HepG2 (cell line): ENCODE results near the gene MACROD2. TPM values are rescaled to one million over a fixed set of nuclear protein-coding genes. Genes with fewer than 3 reads are reported as not detected.

Experiments
- ATAC-seq: fragments of 200-7000 bp; cut with Tn5 transposase; 3 replicates; pipeline ENCODE4 v1.9.1; 2020; ENCODE audit warnings: mild to moderate bottlenecking, moderate library complexity
- BruUV-seq: library from RNA; stranded (reverse); fragments of 400-500 nt; replicated peaks from 2 replicates; lab custom pipeline; 2021; lab: Mats Ljungman, UMichigan
- CTCF ChIA-PET: fragments of 300-600 bp; formaldehyde crosslinking; extraction: SDS; loops from one replicate; lab custom pipeline; 2021; ENCODE audit warnings: low total read pairs, inconsistent platforms, low intra/inter-chr PET ratio; lab: Yijun Ruan, JAX
- POLR2A ChIA-PET: fragments of 350-600 bp; sonication (Branson Sonifier 250); formaldehyde crosslinking; loops from one replicate; lab custom pipeline; 2020; ENCODE audit warnings: antibody characterized with exemption, inconsistent platforms; lab: Yijun Ruan, JAX
- DNase-seq: peaks from one replicate; pipeline ENCODE4 v3.0.0-alpha.2; 2015; ENCODE audit warnings: low spot score
- FAIRE-seq: peaks from 3 replicates; lab custom pipeline; 2011; peaks lifted over from hg19 to GRCh38; lab: Jason Lieb, UNC
- H2AFZ ChIP-seq: one replicate; pipeline ENCODE4 v1.6.1; 2011; ENCODE audit warnings: low read length, inconsistent platforms
- H3K27ac ChIP-seq: fragments of 300-600 bp; 3 replicates; pipeline ENCODE4 v1.8.0; 2011; ENCODE audit warnings: mixed run types, mild to moderate bottlenecking, mixed read lengths, low read length, inconsistent platforms; ENCODE audit not compliant: insufficient read depth; ENCODE audit errors: extremely low read length
- H3K27me3 ChIP-seq, 2 experiments: fragments of 200-600 bp in 1 of 2; 2 replicates in 1 of 2; 3 replicates in 1 of 2; pipeline versions ENCODE4 v1.6.0 to v1.8.0; 2011; ENCODE audit warnings: low read length in 2 of 2, mild to moderate bottlenecking in 2 of 2, moderate library complexity in 2 of 2, inconsistent platforms in 1 of 2; ENCODE audit not compliant: insufficient read depth in 2 of 2, control insufficient read depth in 1 of 2
- H3K36me3 ChIP-seq, 2 experiments: fragments of 200-600 bp in 1 of 2; replicated peaks in 1 of 2; 2 replicates in 1 of 2; 3 replicates in 1 of 2; pipeline versions ENCODE4 v1.5.1 to v1.8.0; 2011; ENCODE audit warnings: low read length in 2 of 2, inconsistent platforms in 1 of 2; ENCODE audit not compliant: insufficient read depth in 2 of 2, control insufficient read depth in 1 of 2
- H3K4me1 ChIP-seq: 2 replicates; pipeline ENCODE4 v1.5.1; 2012; ENCODE audit warnings: low read length, inconsistent platforms; ENCODE audit not compliant: insufficient read depth
- H3K4me2 ChIP-seq: 2 replicates; pipeline ENCODE4 v1.6.0; 2011; ENCODE audit warnings: low read depth, low read length, inconsistent platforms
- H3K4me3 ChIP-seq, 3 experiments: fragments of 200-600 bp in 1 of 3; sonication (generic), shearing (Covaris generic) in 1 of 3; replicated peaks in 1 of 3; 2 replicates each; pipeline ENCODE4 v1.5.1; 2011 to 2016; ENCODE audit warnings: low read length in 3 of 3, inconsistent platforms in 2 of 3, low read depth in 2 of 3, mild to moderate bottlenecking in 2 of 3, control low read depth in 1 of 3, mixed read lengths in 1 of 3; ENCODE audit not compliant: insufficient read depth in 1 of 3
- H3K79me2 ChIP-seq: one replicate; pipeline ENCODE4 v1.6.1; 2011; ENCODE audit warnings: low read length, inconsistent platforms; ENCODE audit not compliant: insufficient read depth
- H3K9ac ChIP-seq: 2 replicates; pipeline ENCODE4 v1.6.0; 2011; ENCODE audit warnings: mild to moderate bottlenecking, low read depth, low read length, inconsistent platforms; ENCODE audit not compliant: insufficient read depth
- H3K9me3 ChIP-seq: 2 replicates; pipeline ENCODE4 v1.5.1; 2012; ENCODE audit warnings: mild to moderate bottlenecking, low read length
- H4K20me1 ChIP-seq: 2 replicates; pipeline ENCODE4 v1.6.0; 2011; ENCODE audit warnings: inconsistent platforms, mild to moderate bottlenecking, low read length, moderate library complexity; ENCODE audit not compliant: insufficient read depth
- CBX1 ChIP-seq: IDR thresholded peaks from one replicate; pipeline ENCODE4 v1.6.1; 2016; ENCODE audit warnings: antibody characterized with exemption, low read depth
- CREBL2 ChIP-seq: sonication (generic); formaldehyde crosslinking; IDR thresholded peaks from 2 replicates; pipeline ENCODE4 v1.8.1; 2023; ENCODE audit warnings: missing genetic modification reagents, mild to moderate bottlenecking, borderline replicate concordance
- FOXM1 ChIP-seq: sonication (generic); formaldehyde crosslinking; IDR thresholded peaks from 2 replicates; pipeline ENCODE4 v1.5.0; 2020; ENCODE audit warnings: missing genetic modification reagents
- FOXO1 ChIP-seq: sonication (generic); formaldehyde crosslinking; IDR thresholded peaks from 2 replicates; pipeline ENCODE4 v1.4.0; 2020; ENCODE audit warnings: missing genetic modification reagents
- KLF13 ChIP-seq: sonication (generic); formaldehyde crosslinking; IDR thresholded peaks from 2 replicates; pipeline ENCODE4 v1.4.0; 2020; ENCODE audit warnings: mild to moderate bottlenecking, missing genetic modification reagents
- MAF1 ChIP-seq: sonication (generic); formaldehyde crosslinking; IDR thresholded peaks from 2 replicates; pipeline ENCODE4 v1.5.0; 2020; ENCODE audit warnings: missing genetic modification reagents, borderline replicate concordance
- MEIS2 ChIP-seq: sonication (generic); formaldehyde crosslinking; IDR thresholded peaks from 2 replicates; pipeline ENCODE4 v1.9.0; 2021; ENCODE audit warnings: mild to moderate bottlenecking, missing genetic modification reagents
- RFXAP ChIP-seq: sonication (generic); formaldehyde crosslinking; IDR thresholded peaks from 2 replicates; pipeline ENCODE4 v1.4.0; 2020; ENCODE audit warnings: missing genetic modification reagents, borderline replicate concordance
- TCF12 ChIP-seq, 2 experiments: fragments of 450-650 bp in 1 of 2; sonication (generic) in 1 of 2; formaldehyde crosslinking in 1 of 2; IDR thresholded peaks; 2 replicates each; pipeline versions ENCODE4 v1.6.1 to v1.8.0; 2017 to 2022; ENCODE audit warnings: antibody characterized with exemption in 1 of 2, mild to moderate bottlenecking in 1 of 2, missing genetic modification reagents in 1 of 2, moderate library complexity in 1 of 2
- TEAD3 ChIP-seq: optimal IDR thresholded peaks from 2 replicates; pipeline ENCODE3; 2016; ENCODE audit warnings: borderline replicate concordance
- WGBS: methylation state at CpG from one replicate; pipeline ENCODE4 v1.1.6; 2017; ENCODE audit warnings: low lambda C conversion rate; 5-methylcytosine and 5-hydroxymethylcytosine counted together
- in situ Hi-C: cut with HindIII; loops from 2 replicates; pipeline ENCODE4 v1.10.0; 2017; ENCODE audit warnings: low pct_unique_long_range_greater_than_20kb; ENCODE audit not compliant: extremely low pct_ligation_motif_present
- intact Hi-C: fragments of 100-400 bp; cut with micrococcal nuclease; formaldehyde crosslinking; loops from one replicate; pipeline ENCODE4 v1.10.0; 2022; ENCODE audit not compliant: unreplicated experiment
- polyA plus RNA-seq, 8 experiments: library from polyadenylated mRNA; depleted of rRNA in 3 of 8; stranded (reverse) in 7 of 8; unstranded in 1 of 8; fragments of >200 nt; fragmentation: Illumina TruSeq in 4 of 8; extraction: Trizol in 4 of 8; gene quantifications; 2 replicates each; pipeline versions ENCODE4 v1.2.1 to v1.2.3, GENCODE V29; 2011 to 2016; ENCODE audit warnings: low read depth in 4 of 8, missing spikeins in 1 of 8, mixed read lengths in 1 of 8; ENCODE audit not compliant: insufficient read depth in 1 of 8
- total RNA-seq, 5 experiments: library from RNA; depleted of rRNA; stranded (reverse); fragments of >200 nt; fragmentation: Illumina TruSeq; extraction: Trizol; gene quantifications; 2 replicates each; pipeline ENCODE4 v1.2.3, GENCODE V29; 2016; ENCODE audit warnings: low read depth in 1 of 5

Gene MACROD2
- total and polyA plus RNA-seq, 2 of the 13 experiments (the other 11 are each of a cell fraction or from before 2014, with no cell fraction given): 0.13 to 0.51 TPM

DNA sequence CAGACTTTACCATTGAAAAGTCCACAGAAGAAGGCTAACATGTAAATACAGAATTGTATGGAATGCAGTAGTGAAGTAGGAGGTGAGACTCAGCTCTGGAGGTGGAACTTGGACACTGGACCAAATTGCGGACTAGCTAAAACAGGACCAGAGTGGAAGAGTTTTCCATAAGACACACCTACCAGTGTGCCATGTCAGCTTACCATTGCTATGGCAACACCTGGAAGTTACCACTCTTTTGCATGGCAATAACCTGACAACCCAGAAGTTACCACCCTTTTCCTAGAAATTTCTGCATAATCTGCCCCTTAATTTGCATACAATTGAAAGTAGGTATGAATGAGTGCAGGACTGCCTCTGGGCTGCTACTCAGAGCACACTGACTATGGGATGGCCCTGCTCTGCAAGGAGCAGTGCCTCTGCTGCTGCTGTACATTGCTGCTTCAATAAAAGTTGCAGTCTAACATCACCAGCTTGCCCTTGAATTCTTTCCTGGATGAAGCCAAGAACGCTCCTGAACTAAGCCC is 911.7 kb downstream of the MACROD2 start:
- Histone ChIP-seq H3K4me1 (no peaks in the 10 kb centered on the region), H3K9me3 (no peaks in the 10 kb centered on the region), H3K4me3 (no peak overlapping the region)
- BruUV-seq: no TSS peak
- CTCF ChIA-PET: no interaction called here
- in situ Hi-C loops: no loop called here
- no peak for TF ChIP-seq FOXO1 (CRISPR knock-in tag)
- TF ChIP-seq TCF12 (IDR thresholded peaks at IDR 0.05): no peak
- no peak for TF ChIP-seq TCF12 (CRISPR knock-in tag; IDR thresholded peaks at IDR 0.05)
- no peak for TF ChIP-seq CBX1
- TF ChIP-seq KLF13: no peak
- TF ChIP-seq, all 625 proteins: peak for 0
- Histone ChIP-seq H3K9ac (no peak overlapping the region), H4K20me1 (no peaks in the 10 kb centered on the region), H3K36me3 (no peaks in the 10 kb centered on the region), H3K4me2 (no peak overlapping the region), H3K27ac (no peak overlapping the region), H2AFZ (no peak overlapping the region), H3K79me2 (no peaks in the 10 kb centered on the region), H3K27me3 (no peaks in the 10 kb centered on the region)
- ATAC-seq (no peak), DNase-seq (no peak), FAIRE-seq (no peak)
- POLR2A ChIA-PET: no interaction called here
- intact Hi-C loops: no loop called here
- 56% methylated on average over 2 of the region's 2 CpGs for WGBS

- no TSS peak for BruUV-seq
- no peak for FAIRE-seq
- Histone ChIP-seq H3K36me3 (no peaks in the 10 kb centered on the region), H2AFZ (no peak overlapping the region), H3K9ac (no peak overlapping the region), H3K79me2 (no peaks in the 10 kb centered on the region), H3K4me1 (no peaks in the 10 kb centered on the region), H3K4me2 (no peak overlapping the region), H3K4me3 (no peak overlapping the region), H3K27ac (no peak overlapping the region), H3K27me3 (no peaks in the 10 kb centered on the region), H3K9me3 (no peaks in the 10 kb centered on the region), H4K20me1 (no peaks in the 10 kb centered on the region)
- intact Hi-C loops (no loop called here), in situ Hi-C loops (no loop called here)
- no peak for TF ChIP-seq MAF1
- no peak for TF ChIP-seq MEIS2 (CRISPR knock-in tag)
- no peak for TF ChIP-seq RFXAP (CRISPR knock-in tag)
- no peak for TF ChIP-seq CREBL2 (CRISPR knock-in tag)
- no peak for TF ChIP-seq TEAD3 (CRISPR knock-in tag)
- no peak for TF ChIP-seq FOXM1 (CRISPR knock-in tag)
- DNase-seq: no peak
- 95% methylated on average over 2 of the region's 2 CpGs for WGBS
- ATAC-seq: no peak
- ChIA-PET CTCF (no interaction called here), POLR2A (no interaction called here)
Measured at GRCh38 chr20:14910126-14910525, 914.8 kb downstream of the MACROD2 start.
